Stimulated activated CD8-positive, alpha-beta memory T cell treated with anti-CD3 and anti-CD28 coated beads, Interleukin-2, amount 100 ng/mL, for 48 hours (primary cell): ENCODE data around the gene SP6.

Experiments used
- DNase-seq, 2 donors: peaks; one replicate each; pipeline ENCODE4 v3.0.0-alpha.2; 2020; ENCODE audit warnings: low read depth in 2 of 2

The SP6 gene

DNA sequence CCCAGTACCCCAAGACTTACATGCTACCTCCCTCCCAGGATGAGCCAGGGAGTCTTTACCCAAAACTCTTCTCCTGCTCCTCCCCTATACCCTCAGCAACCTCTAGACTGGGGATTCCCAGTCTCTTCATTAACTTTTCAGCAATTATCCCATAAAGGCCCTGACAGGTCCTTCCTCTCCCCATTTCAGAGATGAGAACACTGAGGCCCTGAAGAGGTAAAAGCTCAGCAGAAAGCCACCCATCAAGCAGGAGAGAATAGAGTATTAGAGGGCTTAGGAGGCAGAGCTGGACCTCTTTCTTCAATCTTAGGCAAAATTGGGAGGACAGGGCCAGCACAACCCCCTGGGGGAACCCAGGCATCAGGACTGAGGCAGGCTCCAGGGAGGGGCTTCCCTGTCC lies 5.9 kb upstream of the SP6 start:
- no peak for DNase-seq

DNA sequence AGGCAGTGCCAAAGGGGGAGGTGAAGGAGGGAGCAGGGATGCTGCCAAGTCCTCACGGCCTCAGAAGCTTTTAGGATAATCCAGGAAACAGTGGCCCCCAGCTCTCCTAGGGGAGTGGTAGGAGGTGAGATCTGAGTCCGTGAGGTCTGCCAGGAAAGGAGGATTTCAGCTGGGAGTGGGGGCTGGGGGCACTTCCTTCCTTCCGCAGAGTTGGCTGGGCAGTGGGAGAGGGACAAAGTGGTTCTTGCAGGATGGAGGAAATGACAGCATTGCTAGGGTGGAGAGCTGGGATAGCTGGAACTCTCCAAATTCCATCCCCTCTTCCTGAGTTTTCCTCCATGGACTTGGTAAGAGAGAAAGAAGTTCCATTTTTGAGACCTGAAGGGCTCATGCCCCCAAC lies 4.8 kb upstream of the SP6 start:
- DNase-seq = no peak

DNA sequence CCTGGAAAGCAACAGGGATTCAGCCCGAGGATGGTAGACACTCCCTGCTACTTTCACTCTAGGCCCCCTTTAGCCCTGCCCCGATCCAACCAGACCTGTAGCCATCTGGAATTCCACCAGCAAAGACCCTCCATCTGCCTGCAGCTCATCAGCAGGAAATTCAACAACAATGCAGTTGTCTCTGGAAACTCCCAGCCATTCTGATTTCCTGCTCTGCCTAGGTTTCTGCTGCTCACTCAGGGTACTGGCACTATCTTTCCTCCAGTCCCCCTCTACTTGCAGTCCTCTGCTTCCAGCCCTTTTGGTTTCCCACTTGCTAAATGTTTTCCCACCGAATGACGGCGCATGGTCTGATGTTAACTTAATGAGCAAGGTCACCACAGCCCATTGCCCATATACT lies 2.7 kb upstream of the SP6 start:
- no peak for DNase-seq

DNA sequence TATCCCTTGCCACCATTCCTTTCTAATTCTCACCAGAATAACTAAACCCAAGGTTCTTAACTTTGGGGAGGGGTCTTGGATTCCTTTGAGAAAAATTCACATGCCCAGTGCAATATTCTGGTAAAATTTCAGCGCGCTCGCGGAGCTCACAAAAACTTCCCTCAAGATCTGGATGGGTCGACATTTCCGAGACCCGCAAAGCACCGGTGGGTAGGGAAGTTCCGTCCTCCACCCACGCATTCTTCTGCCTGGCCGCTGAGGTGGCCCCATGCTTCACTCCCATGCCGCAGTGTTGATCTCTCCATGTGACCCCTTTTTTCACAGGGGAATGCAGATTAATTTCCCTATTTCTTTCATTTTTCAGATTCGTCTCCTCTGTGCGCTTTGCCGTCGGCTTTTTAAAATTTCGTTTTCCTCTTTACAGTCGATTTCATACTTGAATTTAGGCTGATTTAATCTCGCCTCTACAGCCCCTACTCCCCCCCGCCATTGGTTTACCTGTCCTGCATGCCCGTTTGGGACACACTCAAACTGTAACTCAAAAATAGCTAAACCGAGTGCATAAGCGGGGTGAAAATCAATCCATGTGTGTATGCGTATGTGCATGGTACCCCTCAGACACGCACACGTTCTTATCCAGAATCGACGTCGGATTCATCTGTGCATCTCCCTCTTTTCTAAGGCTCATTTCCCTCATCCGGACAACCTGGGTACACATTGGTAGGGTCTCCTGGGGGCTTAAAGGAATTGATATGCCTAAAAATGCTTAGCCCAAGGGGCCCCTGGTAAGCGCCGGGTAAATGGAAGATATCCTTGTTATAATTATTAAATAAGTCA lies 1.4 kb upstream of the SP6 start:
- no peak for DNase-seq

DNA sequence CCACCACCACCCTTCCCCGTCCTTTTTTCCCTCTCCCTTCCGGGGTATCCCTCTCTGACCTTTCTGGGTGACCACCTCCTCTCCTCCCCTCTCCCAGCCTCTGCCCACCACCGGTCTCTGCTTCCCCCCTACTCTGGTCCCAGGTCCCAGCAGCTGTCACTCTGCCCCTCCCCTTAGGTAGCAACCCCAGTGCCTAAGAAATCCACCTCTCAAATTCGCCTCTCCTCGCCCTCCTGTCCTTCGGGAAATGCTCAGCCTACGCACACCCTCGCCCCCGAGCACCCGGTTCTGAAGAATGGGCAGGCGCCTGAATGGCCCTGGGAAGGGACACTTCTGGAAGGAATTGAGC lies 775 bp upstream of the SP6 start:
- DNase-seq = no peak

DNA sequence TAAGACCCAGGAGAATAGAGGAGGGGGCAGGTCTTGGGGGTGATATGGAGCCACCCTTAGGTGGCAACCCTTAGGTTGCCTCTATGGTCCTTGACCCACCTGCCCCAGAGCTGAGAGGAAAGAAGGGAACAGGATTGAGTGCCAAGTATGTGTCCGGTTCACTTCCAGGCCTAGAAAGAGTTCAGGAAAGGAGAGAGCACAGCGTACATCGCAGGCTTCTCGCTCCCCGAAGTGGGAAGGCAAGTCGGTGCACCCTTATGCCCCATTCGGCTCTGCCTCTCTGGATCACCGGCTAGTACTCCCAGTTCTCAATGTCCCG lies 631 bp downstream of the SP6 start:
- DNase-seq = no peak

DNA sequence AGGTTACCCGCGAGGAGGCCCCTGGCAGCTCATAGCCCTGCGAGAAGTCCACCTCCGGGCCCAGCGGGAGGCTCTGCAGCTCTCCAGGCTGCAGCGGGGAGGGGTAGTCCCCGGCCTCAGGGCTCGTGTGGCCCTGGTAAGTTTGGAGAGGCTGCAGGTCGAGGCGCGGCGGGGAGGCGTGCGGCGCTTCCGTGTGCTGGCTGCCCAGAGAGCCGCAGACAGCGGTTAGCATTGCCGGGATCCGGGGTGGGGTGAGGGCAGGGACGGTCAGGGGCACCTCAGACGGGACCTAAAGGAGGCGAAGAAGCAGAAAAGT lies 2.8 kb downstream of the SP6 start:
- no peak for DNase-seq

DNA sequence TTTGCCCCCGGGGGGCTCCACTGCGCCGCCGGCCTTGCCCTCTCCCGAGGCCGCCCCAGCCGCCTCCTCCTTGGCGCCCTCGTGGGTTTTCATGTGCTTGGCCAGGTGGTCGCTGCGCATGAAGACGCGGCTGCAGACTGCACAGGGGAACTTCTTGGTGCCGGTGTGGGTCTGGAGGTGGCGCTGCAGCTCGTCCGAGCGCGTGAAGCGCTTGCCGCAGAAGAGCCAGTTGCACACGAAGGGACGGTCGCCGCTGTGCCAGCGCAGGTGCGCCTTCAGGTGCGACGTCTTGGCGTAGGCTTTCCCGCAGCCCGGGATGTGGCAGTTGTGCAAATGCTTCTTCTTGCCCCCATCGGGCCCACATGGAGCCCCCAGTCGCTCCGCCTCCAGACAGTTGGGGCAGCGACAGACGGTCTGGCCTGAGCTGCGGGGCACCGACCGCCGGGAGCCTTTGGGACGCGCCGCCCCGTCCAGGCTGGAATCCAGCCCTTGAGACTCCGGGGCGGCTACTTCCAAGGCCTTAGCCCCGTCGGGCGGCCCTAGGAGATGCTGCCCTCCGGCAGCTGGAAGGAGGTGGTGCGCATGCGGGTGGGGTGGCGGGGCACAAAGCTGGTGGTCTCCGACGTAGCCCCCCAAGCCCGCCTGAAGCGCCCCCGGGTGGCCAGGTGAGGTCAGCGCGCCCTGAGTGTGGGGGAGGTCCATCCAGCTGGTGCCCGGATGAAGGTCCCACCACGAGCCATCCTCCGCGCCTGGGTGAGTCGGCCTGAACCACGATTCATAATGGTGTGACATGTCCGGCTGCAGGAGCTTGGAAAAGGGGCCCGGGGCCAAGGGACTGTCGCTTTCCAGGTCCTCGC lies 3.4 kb downstream of the SP6 start:
- DNase-seq = no peak

DNA sequence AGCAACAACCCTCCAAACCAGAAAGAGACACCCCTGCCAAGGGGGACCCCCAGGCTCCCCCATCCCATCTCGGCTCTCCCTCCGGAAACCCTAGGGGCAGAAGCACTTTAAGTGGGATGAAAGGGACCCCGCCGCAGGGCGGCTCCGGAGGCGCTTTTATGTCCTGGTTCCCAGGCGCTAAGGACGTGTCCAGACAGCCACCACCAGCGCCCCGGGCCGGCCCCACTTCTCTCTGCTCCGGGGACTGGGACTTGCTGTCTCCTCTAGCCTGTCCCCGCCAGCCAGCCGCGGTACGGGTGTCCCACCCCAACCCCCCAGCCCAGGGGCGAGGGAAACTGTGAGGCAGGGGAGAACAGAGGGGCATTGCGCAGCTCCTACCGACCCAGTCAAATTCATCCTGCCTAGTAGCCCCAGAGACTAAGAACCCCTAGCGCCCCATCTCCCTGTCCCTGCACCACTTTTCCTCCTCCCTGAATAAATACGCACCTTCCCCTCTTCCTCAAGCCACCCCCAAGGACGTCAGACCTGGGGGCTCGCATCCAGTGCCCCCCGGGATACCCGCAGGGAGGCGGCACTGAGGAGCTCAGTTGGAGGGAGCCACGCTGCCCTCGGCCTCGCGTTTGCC lies 4.1 kb downstream of the SP6 start:
- DNase-seq = no peak

DNA sequence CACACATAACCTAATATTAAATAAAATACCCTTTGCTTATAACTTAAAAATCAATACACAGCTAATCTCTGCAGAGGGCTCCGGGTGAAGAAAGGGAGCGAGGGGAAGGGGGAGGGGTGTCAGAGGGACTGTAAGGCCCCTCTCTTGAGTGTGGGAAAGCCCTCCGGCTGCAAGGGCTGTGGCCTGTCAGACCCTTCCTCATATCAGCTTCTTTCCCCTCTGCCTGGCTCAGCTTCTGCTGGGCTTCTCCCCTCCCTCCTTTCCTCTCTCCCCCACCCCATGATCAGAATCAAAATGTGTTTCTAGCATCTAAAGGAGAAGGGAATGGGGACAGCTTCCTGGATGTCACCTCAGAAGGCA lies 5.3 kb downstream of the SP6 start:
- DNase-seq = no peak

DNA sequence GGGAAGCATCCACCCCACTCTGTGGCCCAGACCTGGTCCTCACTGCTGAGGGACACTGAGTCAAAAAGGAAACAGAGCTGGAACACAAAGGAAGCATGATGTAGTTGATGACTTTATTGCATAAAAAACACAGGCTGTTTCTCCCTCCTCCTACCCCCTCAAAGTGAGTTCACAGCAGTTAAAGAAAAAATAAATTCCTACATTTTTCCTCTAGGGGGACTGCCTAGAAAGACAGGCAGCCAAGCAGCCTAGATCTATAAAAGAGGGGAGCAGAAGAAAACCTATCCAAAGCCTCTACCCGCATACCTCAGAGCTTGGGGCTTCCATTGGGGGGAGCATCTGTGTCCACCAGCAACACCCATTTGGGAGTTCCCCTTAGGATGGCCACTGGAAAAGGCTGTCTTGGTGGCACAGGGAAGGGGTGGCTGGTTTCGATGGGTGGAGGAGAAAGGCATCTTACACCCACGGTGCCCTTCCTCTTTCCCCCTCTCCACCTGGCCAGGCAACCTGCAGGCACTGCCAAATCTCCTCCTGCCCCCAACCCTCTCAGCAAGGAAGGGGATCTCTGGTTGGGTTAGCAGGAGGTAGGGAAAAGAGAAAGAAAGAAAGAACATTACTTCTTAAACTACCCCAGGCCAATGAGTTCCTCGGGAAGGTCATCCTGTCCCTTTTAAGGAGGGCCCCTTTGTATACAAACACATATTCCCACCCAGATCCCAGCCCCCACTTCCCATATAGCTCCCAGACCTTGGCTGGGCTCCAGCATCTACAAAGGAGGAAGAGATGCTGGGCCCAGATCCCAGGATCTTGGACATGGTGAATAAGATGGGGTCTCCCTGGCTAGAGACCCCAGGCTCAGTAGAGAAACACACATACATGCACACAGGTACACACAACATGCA lies 5.9 kb downstream of the SP6 start:
- DNase-seq = no peak

DNA sequence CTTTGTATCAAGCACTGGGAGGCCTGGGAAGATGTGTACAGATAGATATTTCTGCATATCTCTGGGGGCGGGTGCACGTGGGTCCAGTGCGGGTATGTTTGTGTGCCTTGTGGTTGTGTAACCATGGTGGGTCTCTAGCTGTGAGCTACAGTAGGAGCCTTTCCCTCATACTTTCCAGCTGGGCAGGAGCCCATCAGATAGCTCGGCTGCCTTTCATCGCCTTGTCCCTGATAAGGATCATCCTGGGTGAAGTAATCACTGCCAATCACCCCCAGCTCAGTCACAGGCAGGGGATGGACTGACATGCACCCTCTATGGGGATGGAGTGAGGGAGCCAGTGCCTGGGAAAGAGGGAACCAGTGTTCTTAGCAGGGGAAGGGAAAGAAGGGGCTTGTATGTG lies 6.7 kb downstream of the SP6 start:
- no peak for DNase-seq

DNA sequence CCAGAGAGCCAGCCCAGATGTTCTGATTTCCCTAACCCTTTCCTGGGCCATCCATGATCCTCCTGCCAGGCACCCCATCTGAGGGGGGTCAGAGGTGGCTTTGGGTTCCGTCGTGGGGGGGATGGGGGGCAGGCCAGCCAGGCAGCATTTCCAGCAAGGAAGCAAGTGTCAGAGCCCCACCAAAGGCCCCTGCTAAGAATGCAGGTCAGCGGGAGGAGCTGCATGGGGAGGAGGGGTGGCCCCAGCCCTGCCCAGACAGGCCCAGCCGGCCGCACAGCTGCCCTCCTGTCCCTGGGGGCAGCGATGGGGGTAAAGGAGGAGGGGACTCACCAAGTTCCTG lies 7.6 kb downstream of the SP6 start:
- DNase-seq = no peak

DNA sequence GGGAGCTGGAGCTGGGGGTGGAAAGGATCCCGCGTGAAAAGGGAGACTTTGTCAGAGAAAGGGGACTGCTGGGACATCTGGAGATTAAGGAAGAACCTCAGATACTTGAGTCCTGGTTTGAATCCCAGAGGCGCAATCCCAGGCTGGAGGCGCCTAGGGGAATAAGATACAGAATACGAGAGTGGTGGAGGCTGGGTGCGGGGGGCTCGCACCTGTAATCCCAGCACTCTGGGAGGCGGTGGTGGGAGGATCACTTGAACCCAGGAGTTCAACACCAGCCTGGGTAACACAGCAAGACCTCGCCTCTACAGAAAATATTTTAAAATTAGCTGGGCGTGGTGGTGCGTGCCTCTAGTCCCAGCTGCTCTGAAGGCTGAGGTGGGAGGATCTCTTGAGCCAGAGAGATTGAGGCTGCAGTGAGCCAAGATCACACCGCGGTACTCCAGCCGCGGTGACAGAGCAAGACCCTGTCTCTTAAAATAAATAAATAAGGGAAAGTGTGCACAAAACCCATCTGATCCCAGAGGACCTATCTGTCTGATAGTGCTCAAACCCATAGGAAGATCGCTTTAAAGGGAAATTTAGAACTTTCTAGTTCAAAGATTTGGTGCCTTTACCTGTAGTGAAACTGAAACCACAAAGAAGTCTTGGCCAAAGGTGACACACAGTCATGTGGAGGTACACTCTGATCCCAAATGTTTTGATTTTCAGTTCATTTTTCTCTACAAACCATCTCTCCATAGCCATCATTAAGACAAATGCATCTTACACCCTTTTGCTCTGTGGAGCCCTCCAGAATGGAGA lies 9.3 kb downstream of the SP6 start:
- no peak for DNase-seq

DNA sequence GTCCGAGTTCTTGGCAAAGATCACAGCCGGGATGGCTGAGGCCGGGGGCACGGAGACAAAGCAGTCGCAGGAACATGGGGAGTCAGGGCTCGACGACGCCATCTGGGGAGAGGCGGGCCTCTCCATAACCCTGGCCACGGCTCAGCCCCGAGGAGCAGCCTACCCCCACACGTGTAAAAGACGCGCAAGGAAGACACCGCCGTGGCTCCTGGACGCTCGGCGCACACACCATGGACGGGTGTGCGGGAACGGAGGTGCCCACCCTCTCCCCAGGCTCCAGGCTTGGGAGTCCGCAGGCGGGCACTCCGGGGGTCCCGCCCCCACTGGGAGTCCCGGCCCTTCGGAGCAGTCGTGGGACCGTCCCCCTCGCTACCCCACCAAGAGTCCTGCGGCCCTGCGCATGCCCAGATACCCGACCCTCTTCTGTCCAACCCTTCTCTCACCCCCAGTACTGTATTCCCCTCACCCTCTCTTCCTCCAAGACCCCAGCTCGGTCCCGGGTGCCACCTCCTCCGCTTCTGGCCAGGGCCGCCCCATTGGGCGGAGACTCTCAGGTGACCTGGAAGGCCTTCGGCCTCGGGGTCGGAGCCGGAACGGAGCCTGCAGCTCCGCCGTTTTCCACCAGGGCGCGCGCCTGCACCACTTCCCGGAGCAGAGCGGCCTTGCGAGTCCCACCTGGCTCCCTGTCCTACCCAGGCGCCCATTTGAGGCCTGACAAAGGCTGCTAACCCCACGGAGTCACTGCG lies 10.0 kb downstream of the SP6 start, which contains the start of gene SCRN2:
SCRN2 (minus strand) TSS at position 532 of the 746 bp plus-strand sequence; CDS start at position 102, 430 bp downstream.
- DNase-seq = peak; percentile 82 to 89

DNA sequence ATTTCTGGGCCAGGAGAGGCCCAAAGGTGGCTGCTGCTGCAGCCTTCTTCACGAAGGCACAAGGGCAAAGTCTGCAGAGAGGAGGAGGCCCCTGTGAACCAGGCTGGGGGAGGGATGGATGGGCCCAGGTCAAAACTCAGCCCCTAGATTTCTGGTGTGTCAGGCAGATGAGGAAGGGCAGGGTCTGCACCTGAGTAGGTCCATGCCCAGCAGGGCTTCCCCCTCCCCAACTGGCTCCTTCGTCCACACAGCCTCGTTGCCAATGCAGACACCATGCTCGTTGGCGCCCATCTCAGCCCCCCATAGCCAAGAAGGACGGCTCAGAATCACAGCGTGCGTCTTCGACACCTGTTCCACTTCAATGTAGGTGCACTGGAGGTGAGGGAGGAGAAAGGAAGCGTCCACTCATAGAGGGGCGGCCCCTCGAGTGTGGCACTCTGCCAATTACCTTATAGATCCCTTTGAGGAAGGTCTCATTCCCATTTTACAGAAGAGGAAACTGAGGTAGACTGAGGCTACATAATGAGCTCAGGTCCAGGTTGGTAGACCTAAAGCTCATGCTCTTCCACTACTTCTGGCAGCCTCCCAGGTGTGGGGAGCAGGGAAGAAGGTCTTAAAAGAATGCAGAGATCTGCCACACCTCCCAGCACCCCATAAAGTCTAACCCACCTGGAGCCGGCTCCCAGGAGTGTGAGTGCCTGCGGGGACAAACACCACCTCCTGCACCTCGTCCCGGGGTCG lies 10.8 kb downstream of the SP6 start:
- no peak for DNase-seq

DNA sequence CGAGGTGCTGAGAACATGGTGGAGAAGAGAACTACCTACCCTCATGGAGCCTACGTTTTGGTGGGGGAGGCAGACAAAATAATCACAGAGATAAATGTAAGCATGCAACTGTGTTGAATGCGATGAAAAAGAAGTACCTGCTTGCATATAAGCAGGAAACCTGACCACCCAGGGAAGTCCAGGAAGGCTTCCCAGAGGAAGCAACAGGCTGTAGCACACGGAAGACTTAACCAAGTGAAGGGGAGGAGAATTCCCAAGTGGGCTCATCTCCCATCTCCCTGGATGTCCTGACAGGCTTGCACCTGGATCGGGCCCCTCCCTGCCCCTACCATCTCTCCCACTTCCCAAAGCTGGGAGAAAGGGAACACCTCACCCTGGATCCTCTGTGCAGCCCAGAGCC lies 11.9 kb downstream of the SP6 start:
- no peak for DNase-seq

DNA sequence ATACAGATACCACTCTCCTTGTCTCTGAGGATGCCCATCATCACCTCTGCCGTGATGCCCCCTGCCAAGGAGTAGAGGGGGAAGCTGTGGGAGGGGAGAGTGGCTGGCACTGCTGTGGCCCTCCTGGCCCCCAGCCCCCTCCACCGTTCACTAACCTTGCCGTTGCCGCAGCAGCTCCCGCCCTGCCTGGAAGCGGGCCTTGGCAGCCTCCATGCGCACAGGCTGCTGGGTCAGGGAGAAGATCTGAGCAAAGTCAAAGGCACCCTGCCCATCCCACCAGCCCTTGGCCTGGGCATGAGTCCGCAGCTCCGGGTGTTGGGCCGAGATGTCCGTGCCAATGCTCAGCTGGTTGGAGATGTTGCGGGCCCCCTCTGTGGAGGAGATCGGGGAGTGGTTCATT lies 12.3 kb downstream of the SP6 start:
- no peak for DNase-seq

DNA sequence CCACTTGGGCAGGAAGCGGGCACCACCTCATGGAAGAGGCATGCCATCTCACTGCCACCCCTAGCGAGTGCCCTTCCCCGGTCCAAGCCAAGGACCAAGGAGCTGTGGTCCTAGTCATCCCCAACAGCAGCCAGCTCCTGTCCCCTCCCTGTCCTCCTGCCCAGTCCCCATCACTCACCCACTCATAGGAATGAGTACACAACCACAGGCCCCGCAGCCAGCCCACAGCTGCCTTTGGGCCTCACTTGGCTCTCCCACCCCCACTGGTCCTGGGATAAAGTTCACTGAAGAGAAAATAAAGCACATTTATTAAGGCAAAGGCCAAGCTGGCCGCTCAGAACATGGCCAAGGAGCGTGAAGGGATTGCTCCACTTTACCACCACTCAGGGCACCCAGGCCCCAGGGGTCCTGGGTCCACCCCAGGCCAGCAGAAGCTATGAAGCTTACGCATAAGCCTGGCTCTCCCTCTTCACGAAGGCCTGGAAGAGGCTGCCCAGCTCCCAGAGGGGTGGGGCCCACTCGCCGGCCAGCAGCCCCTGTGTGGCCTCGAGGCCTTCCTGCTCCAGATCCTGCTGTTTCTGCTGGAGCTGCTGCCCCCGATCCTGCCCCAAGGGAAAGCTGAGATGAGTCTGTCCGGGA lies 13.4 kb downstream of the SP6 start:
- DNase-seq = no peak
